Measurements from ENCODE around the gene SSR4.
"Not testable (repeated sequence)": the region's sequence is repeated elsewhere in the genome, so short reads cannot be mapped to it uniquely, and the experiment has no call there.

Gene SSR4

GRCh38 chrX:153807976-153808375 is 13.5 kb downstream of the SSR4 start:
- FAIRE-seq (no peak), DNase-seq (ENCODE audit: insufficient read length, low spot score) (no peak)
- TF ChIP-seq CTCF (IDR thresholded peaks at IDR 0.05; ENCODE audit: insufficient read depth, missing control alignments): no peak

GRCh38 chrX:153812220-153812619 is 17.8 kb downstream of the SSR4 start:
- FAIRE-seq (no peak), DNase-seq (ENCODE audit: insufficient read length, low spot score) (no peak)
- TF ChIP-seq CTCF (IDR thresholded peaks at IDR 0.05; ENCODE audit: insufficient read depth, missing control alignments): no peak

GRCh38 chrX:153813161-153813560 is 18.7 kb downstream of the SSR4 start:
- FAIRE-seq (no peak), DNase-seq (ENCODE audit: insufficient read length, low spot score) (no peak)
- no peak for TF ChIP-seq CTCF (IDR thresholded peaks at IDR 0.05; ENCODE audit: insufficient read depth, missing control alignments)

- no peak for TF ChIP-seq CTCF (IDR thresholded peaks at IDR 0.05; ENCODE audit: insufficient read depth, missing control alignments)
- DNase-seq (ENCODE audit: insufficient read length, low spot score) (no peak), FAIRE-seq (no peak)
These were observed 20.3 kb downstream of the SSR4 start for GRCh38 chrX:153814591-153815315.

- TF ChIP-seq CTCF (IDR thresholded peaks at IDR 0.05; ENCODE audit: insufficient read depth, missing control alignments): no peak
- DNase-seq (ENCODE audit: insufficient read length, low spot score) (no peak), FAIRE-seq (no peak)
These were observed 22.6 kb downstream of the SSR4 start for GRCh38 chrX:153816831-153817690.

- not testable (repeated sequence) for DNase-seq (ENCODE audit: insufficient read length, low spot score); FAIRE-seq
These were observed 23.6 kb downstream of the SSR4 start for GRCh38 chrX:153818064-153818463.

- no peak for TF ChIP-seq CTCF (IDR thresholded peaks at IDR 0.05; ENCODE audit: insufficient read depth, missing control alignments)
- DNase-seq (ENCODE audit: insufficient read length, low spot score) (peak; percentile 78), FAIRE-seq (no peak)
These were observed 24.3 kb downstream of the SSR4 start for GRCh38 chrX:153818571-153819383.
